NOMO-1 treated with dmso at 0.1 percent for 144 hours (cell line): ENCODE data around the gene SPIRE1.

Source experiments
- DNase-seq: peaks from one replicate; lab custom pipeline; 2025; ENCODE audit not compliant: unreplicated experiment; lab: John Stamatoyannopoulos, UW

SPIRE1 gene

DNA sequence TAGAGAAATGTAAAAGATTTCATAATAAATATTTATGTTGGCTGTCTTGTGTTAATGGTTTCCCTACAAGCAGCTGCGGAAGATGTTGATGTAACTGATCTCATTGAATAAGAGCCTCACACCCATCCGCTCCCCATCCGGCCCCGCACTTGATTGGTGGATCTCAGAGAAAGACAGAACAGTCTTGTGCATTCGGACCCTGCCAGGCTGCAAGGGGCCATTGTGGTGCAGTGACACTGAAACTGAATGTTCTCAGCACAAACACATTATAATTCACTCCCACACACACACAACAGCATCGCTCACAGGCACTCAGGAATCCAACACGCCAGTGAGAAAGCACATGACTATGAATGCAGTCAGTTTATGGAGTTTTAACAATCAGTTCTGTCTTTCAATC, 202.4 kb downstream of the SPIRE1 start:
- no peak for DNase-seq

DNA sequence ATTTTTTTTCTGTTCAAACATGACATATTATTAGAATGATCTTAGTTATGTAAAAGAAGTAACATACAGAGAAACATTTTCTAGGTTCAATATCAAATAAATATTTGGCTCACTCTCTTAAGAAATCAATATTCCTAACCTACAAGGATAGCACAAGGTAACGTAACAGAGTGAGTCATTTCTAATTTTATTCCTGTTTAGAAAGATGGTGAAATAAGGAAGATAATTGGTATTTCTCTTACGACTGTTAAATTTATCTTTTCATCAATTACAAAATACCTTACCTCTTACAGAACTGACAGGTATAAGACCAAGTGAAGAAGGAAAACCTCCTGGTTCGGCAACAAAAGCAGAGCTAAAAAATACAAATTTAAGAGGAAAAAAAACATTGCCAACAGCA, 205.1 kb downstream of the SPIRE1 start:
- DNase-seq, result no peak

DNA sequence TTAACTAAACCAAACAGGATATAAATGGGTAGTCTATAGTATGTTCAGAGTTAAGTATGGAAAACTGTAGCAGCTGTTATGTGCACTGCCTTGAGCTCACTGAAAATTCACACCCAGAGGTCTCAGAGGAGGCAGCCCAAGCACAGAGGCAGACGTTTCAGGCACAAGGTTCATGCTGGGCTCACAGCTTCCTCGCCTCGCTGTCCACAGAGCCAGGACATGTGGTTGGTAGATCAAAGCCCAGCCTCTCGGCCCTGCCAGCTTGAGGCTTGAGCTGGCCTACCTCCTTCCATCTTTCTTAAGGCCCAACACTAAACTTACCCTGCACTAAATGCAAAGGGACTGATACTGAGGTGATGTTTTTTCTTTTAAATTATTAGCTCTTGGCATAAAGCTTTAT, 206.5 kb downstream of the SPIRE1 start:
- DNase-seq, result no peak

DNA sequence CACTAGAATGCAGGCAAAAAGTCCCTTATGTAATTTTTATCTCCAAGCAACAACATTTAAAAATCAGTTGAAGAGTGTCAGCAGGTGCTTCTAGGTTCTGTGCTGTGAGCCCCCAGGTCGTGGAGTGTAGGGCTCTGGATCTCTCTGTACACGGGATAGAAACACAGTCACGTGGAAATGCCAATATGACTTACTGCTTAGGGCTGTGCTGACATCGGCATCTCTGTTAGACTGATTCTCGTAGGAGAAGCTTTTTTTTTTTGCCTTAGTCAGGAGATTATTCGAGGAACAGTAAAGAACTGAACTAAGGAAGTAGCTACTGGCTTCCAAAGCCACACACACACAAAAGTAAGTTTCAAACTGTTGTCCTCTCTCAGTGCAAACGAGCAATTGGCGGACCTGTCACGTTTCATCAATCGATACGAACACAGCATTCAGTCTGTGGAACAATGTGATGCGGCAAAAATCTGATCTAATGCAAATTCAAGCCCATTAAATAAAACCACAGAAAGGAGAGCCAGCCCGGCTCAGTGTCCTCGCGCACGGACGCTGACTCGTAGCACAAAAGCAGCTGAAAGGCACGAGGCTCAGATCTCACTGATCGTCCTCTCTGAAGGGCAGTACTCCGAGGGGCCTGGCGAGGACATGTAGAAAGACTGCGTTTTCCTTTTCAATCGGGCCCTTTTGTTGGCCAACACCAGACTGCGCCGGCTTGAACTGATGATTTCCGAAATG, 208.7 kb downstream of the SPIRE1 start:
- no peak for DNase-seq

DNA sequence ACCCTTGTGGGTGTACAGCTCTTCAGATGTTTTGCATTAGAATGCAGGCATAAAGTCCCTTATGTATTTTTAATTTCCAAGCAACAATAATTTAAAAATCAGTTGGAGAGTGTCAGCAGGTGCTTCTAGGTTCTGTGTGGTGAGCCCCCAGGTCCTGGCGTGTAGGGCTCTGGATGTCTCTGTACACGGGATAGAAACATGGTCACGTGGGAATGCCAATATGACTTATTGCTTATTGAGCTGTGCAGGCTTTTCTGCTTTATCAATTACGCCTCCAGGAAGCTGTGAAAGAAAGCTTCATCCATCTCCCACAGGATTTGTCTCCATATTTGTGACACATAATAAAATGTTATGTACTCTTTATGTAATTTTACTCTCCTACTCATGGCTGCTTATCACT, 212.4 kb downstream of the SPIRE1 start:
- no peak for DNase-seq

DNA sequence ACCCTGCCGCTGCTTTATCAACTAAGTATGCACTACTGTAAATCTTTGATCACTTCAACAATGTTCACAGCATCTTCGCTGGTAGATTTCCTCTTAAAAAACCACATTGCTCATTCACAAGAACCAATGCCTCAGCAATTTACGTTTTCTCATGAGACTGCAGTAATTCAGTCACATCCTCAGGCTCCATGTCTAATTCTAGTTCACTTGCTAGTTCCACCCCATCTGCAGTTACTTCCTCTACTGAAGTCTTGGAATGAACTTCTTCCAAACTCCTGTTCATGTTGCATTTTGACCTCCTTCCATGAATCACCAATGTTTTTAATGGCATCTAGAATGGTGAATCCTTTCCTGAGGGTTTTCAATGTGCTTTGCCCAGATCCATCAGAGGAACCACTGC, 214.4 kb downstream of the SPIRE1 start:
- DNase-seq, result no peak

DNA sequence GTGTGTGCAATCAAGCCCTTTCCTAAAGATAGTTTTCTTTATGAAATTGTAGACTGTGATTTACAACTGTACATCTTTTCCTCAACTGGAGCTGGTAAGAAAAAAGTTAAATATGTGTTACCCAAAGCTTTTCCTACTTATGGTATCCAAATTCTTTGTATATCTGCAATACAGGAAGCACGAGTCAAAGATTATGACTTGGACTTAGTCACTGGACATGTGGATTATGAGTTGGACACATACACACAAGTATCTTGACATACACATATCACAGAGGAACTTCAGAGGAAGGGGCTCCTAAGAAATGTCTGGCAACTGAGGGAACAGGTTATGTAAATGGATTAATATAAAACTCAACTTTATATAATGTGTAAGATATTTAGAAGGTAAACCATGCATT, 215.0 kb downstream of the SPIRE1 start:
- DNase-seq, result no peak

DNA sequence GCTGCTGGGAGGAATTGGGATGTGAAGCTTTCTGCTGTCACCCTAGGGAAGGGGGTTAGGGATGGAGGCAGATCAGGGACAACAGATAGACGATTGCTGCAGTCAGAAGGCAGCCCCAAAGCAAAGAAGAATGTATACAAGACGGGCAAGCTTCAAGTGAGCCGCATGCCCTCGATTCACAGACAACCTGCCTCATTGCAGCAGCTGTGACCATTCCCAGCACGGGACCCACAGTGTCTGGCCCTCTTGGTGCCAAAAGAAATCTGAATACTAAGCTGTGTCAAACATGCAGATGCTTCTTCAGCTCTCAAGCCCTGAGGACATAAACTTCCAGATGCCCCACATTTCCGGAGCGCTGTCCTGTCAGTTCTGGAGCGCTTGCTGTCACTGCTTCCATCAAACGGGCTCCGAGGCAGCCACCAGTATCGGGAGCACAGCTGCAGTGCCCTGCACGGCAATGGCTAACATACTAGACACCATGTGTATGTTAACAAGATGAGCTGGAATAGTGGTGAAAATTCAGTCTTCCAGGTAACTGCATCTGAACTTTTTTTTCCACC, 216.4 kb downstream of the SPIRE1 start:
- DNase-seq, result no peak

DNA sequence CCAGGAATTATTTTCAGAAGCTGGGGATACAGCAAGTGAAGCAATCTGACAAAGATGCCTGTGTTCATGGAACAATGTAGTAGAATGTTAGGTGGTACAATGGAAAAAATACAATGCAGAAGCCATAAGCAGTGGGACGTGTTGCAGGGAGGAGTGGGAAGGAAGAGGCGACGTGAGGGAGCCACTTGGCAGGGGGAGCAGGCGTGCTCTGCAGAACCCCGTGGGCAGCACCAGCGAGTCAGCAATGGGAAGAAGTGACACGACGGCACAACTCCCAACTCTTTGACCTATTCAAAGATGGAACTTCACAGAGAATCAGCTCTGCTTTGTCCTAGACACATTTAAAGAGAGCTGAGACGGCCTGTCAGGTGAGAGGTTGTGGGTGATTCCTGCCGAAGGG, 219.7 kb downstream of the SPIRE1 start:
- no peak for DNase-seq

DNA sequence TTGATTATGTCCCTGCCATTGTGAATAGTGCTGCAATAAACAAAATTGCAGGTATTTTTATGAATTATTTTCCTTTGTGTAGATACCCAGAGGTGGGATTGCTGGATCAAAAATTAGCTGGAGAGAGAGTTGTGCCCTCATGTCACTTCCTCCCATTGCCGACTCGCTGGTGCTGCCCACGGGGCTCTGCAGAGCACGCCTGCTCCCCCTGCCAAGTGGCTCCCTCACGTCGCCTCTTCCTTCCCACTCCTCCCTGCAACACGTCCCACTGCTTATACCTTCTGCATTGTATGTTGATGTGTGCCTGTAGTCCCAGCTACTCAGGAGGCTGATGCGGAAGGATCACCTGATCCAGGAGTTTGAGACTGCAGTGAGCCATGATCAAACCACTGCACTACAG, 222.0 kb downstream of the SPIRE1 start:
- DNase-seq, result no peak

DNA sequence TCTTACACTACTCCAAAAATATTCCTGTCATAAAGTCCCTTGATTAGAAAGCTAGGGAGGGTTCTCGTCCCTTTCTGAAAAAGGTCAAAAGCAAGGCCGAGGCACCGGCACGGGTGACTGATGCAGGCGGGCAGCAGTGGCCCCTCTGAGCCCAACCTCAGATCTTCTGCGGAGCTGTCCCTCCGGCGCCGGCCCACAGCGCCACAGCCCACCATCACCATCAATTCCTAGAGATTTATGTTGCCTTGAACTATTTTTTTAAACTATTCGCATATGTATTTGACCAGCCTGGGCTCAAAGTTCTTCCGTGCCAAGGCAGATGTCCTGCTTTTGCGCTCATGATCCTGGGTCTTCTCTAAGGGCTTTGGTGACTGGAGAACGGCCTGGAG, 223.4 kb downstream of the SPIRE1 start:
- DNase-seq, result no peak

DNA sequence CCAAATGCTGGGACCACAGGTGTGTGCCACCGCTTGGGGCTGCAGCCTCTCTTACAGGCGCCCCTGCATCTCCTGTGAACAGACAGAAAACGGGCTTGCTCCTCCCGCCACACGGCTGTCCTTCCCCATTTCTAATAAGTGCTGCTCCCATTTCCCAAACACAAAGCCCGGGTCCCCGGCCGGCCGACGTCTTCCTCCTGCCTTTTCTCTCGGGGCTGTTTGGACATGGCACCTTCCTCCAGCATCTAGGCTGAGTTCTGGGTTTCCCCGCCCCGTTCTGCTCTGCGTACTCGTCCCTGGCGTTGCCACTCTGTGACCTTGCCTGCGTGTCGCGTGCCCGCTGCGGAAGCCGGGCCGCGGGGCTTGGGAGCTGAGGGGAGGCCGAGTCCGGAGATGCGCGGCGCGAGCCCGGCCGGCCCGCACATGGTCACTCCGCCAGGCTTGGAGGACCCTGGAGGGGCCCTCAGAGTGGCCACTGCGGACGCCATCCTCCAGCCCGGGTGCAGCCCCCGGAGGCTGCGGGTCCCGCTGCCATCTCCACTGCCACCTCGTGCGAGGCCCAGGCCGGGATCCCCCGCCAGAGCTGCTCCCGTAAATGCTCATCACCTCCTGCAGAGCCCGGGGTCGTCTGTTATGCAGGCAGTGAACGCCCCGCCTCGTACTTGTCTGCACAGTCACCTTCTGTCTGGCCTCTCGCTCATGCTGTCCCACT, 223.9 kb downstream of the SPIRE1 start:
- no peak for DNase-seq

DNA sequence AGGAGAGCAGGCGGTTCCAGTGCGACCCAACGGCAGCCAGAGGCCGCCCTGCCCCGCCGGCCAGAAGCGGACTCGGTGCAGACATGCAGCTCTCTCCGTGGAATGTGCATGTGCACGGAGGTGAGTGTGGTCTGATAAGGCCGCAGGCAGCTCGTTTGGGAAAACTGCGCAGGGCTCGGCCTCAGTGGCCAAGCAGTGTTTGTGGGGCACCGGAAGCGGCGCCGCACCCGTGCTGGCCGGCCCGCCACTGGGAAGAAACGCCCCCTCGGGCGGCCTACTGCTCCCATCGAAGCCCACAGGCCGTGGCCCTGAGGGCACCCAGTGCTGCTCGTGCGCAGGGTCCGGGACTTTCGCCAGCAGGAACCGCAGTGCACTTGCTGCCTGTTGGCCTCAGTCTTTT, 225.0 kb downstream of the SPIRE1 start:
- no peak for DNase-seq

DNA sequence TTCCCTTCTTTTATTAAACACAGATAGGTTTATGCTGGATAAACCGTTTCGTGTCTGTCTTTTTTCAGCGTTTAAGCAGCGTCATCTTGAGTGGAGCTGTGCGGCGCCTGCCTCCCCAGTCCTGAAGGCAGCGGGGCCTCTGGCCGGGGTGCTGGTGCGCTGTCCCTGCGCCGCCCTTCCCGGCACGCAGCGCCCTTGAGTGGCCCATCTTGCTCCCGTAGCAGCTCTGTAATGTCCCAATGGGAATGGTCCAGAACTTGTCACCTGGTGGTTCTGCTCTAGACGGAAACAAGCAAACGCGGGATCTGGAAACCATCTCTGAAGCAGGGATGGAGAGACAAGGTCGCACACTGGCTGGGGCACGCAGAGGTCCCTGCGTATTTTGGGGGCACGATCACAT, 225.7 kb downstream of the SPIRE1 start:
- no peak for DNase-seq

DNA sequence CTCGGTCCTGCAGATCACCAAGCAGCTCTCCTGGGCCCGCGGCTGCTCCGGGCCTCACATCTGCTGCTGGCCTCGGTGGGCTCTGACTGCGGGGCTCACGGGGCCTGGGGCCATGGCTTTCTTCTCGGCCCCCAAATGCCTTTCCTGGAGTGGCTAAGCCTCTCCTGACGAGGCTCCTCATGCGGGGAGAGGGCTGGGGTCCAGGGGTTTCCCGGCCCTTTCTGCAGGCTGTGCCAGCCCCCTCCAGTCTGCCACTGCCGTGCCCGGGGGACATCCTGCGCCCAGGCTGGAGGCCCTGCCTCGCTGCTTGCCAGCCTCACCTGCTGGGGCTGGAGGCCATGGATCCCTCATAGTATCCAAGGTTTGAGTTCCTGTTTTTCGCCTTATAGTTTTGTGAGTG, 226.3 kb downstream of the SPIRE1 start:
- no peak for DNase-seq

DNA sequence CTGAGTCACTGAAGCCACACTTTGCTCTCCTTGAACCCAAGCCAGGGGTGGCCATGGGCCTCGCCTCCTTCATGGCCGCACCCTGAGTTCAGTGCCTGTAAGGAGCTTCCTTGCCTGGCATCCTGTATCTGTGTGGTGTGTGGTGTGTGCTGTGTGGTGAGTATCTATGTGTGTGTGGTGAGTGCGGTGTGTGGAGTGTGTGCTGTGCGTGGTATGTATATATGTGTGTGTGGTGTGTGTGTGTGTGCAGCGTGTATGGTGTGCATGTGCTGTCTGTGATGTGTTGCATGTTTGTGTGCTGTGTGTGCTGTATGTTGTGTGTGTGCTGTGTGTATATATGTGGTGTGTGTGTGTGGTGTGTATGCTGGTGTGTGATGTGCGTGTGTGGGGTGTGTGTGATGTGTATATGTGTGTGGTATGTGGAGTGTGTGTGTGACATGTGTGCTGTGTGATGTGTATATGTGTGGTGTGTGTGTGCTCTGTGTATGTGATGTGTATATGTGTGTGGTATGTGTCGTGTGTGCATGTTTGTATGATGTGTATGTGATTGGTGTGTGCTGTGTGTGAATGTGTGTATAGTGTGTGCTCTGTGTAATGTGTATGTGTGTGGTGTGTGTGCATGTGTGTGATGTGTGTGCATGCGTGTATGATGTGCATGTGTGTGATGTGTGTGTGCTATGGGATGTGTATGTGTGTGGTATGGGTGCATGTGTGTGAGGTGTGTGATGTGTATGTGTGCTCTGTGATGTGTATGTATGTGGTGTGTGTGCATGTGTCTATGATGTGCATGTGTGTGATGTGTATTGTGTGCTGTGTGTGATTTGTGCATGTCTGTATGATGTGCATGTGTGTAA, 227.5 kb downstream of the SPIRE1 start:
- no peak for DNase-seq

DNA sequence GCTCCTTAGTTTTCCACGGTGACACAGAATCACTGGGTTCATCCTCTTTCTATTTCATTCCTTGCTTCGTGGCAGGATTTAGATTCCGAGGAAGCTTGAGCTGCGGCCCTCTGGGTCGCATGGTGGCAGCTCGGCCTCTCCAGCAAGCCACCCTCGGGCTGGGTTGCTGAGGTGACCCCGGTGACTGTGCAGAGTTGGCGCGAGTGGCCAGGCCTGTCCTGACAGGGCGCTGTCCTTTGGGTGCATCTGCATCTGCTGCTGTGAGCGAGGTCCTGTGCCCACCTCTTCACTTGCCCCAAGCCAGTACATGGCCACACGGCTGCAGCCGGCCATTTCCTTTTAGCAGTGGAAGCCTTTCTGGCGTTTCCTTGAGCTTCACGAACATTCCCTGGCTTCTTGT, 228.4 kb downstream of the SPIRE1 start:
- no peak for DNase-seq

DNA sequence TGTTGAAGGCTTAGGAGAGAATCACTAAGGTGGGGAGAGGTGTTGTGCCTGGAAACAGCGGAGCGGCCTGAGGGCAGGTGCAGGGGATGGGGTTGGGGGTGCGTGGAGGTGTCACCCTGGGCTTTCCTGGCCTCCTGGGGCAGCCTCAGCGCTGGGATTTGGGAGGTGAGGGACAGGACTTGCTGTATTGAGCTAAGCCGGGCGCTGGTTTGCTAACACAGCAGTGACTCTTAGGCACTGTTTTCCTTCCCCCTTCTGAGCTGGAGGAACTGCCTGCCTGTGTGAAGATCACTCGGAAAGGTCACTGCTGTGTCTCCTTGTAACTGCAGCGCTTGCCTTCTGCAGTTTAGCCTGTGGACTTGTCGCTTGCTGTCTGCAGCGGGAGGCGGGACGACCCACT, 229.0 kb downstream of the SPIRE1 start:
- DNase-seq, result no peak

DNA sequence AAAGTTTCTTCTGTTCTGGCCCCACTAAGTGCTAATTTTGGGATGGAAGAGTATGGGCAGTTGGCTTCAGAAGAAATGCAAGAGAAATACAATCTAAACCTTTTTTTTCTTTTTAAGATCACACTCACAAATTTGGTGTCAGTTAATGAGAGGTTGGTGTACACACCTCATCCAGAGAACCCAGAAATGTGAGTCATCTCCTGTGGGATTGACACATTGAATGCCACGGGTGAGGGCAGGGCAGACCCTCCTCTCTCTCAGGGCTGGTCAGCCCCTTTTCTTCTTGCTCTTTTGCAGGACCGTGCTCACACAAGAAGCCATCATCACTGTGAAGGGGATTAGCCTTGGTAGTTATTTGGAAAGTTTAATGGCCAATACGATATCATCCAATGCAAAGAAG, 231.0 kb downstream of the SPIRE1 start:
- DNase-seq, result no peak

DNA sequence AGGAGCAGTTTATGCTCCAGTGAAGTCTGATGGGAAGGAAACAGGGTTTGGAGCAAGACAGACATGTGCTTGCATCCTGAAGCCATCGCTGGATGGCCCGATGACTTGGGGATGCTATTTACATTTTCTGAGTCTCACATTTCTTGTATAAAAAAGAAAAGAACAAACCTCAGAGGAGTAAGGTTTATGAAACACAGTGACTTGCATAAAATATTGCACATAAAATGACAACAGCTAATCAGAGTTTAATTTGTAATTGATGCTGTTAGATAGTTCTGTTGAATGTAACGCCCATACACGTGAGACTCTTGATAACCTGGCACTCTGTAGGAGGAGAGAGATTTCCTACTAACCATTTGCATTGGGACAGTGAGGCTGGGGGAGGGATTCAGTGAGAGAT, 233.7 kb downstream of the SPIRE1 start:
- DNase-seq, result no peak

DNA sequence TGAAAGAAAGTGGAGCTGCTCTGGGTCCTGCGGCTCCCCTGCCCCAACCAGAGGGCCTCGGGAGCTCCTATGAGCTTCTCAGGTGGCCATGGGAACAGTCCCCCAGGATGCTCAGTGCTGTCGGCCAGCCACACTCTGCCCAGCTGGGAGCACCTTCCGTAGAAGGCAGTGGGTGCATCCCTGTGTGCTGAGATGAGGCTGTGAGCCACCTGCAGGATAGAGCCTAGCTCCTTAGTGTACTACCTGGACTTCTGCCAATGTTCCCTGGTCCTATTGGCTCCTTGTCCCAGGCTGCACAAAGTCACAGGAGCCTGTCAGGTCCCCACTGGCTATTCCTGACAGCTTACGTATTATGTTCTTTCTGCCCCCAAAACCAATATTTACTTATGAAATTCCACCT, 234.1 kb downstream of the SPIRE1 start:
- no peak for DNase-seq

DNA sequence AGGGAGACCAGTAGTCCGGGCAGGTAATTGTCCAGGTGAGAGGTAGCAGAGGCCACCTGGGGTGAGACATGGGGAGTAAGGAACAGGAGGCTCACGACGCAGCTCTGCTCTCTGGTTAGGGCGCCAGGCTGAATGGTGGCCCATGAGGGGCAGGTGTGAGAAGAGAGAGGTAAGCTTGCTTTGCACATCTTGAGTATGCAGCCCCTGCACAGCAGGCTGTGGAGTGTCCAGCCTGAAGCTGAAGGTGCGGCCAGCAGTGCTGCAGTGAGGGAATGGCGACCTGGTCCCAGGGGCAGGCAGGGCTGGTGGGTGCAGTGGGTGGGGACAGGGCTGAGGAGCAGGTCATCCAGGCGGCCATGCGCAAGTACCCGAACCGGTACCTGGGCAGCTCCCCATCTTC, 234.5 kb downstream of the SPIRE1 start:
- DNase-seq, result no peak
